K562 (cell line): Measurements from ENCODE around the gene PDE11A.

Source experiments
- BCOR ChIP-seq: fragments of 450-650 bp; IDR thresholded peaks from 2 replicates; pipeline ENCODE4 v1.6.1; 2016
- CCAR2 ChIP-seq: fragments of 200-400 bp; formaldehyde crosslinking; IDR thresholded peaks from 2 replicates; pipeline ENCODE4 v1.6.1; 2017; ENCODE audit warnings: mild to moderate bottlenecking, low read depth, low read length
- CEBPG ChIP-seq, 3 experiments: fragments of 200-800 bp in 1 of 3; sonication (Bioruptor generic) in 1 of 3; sonication (generic) in 1 of 3; formaldehyde crosslinking in 1 of 3; IDR thresholded peaks in 2 of 3; conservative IDR thresholded peaks in 1 of 3; 2 replicates each; pipeline versions ENCODE4 v1.6.1 to v1.8.0; 2016 to 2022; ENCODE audit warnings: missing compliant biosample characterization in 2 of 3, missing genetic modification characterization in 2 of 3, mild to moderate bottlenecking in 1 of 3, missing genetic modification reagents in 1 of 3
- SMAD4 ChIP-seq: fragments of 250-450 bp; sonication (Bioruptor Pico); conservative IDR thresholded peaks from 2 replicates; pipeline ENCODE4 v1.8.0; 2021; ENCODE audit warnings: inconsistent platforms, mild to moderate bottlenecking, moderate library complexity

DNA sequence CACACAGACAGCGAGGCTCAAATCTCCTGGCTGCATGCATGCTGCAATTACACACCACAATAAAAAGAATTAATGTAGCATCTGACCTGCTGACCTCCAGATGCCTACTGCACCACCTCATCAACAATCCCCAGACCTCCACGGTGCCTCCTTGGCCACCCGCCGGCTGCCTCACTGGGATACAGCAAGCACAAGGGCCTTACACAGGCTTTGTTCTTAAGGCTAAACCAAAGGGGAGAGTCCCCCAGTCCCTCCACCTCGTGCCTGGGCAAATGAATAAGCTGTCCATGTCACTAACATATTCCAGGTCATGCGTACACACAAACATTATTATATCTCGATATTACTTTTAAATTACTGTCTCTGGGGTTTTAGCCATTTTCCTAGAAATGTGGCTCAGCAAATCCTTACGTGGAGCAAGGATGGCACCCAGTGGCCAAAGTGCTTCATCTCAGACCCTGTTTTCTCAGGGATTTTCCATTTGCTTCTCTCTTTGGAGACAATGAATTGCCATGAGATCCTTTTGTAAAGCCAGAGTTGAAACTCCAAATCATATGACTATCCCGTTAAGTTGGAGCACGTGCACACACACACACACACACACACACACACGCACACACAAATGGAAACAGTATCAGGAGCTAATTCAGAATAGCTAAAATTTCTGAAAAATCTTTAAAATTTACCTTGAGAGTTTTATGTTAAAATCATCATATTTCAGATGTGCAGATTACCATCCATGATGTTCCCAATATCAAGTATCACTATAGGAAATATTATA is 313.8 kb downstream of the PDE11A start:
- no peak for TF ChIP-seq CEBPG (CRISPR knock-in tag; IDR thresholded peaks at IDR 0.05)
- TF ChIP-seq CEBPG (tag; conservative IDR thresholded peaks at IDR 0.05 in 1 of 2, IDR thresholded peaks at IDR 0.05 in 1 of 2) = no peak
- TF ChIP-seq BCOR = no peak
- no peak for TF ChIP-seq SMAD4 (CRISPR knock-in tag)
- no peak for TF ChIP-seq CCAR2
